Activated CD8-positive, alpha-beta memory T cell treated with anti-CD3 and anti-CD28 coated beads, Interleukin-2, amount 50 U/mL, for 1 hour (primary cell): ENCODE results near the gene UROC1.

Source experiments
- DNase-seq: peaks from one replicate; pipeline ENCODE4 v3.0.0-alpha.2; 2020; ENCODE audit errors: extremely low read depth

The UROC1 gene

GRCh38 chr3:126530171-126531050 lies 12.8 kb upstream of the UROC1 start:
- DNase-seq: no peak

- no peak for DNase-seq
Measured at GRCh38 chr3:126529585-126530170, 12.1 kb upstream of the UROC1 start.

GRCh38 chr3:126528800-126529541 lies 11.4 kb upstream of the UROC1 start:
- no peak for DNase-seq

GRCh38 chr3:126528419-126528799 lies 10.8 kb upstream of the UROC1 start:
- no peak for DNase-seq

GRCh38 chr3:126527455-126528211 lies 10.1 kb upstream of the UROC1 start:
- DNase-seq: no peak

- no peak for DNase-seq
Measured at GRCh38 chr3:126527006-126527405, 9.4 kb upstream of the UROC1 start.

GRCh38 chr3:126526668-126527005 lies 9.1 kb upstream of the UROC1 start:
- no peak for DNase-seq

- DNase-seq: no peak
Measured at GRCh38 chr3:126525853-126526667, 8.5 kb upstream of the UROC1 start.

GRCh38 chr3:126525091-126525852 lies 7.7 kb upstream of the UROC1 start:
- DNase-seq: no peak

- DNase-seq: no peak
Measured at GRCh38 chr3:126524429-126524988, 6.9 kb upstream of the UROC1 start.

- no peak for DNase-seq
Measured at GRCh38 chr3:126523745-126524428, 6.3 kb upstream of the UROC1 start, which contains the start of gene CHST13. TSS of gene CHST13 (plus strand) at chr3:126524155. CDS start at chr3:126524333, 178 bp downstream.

- no peak for DNase-seq
Measured at GRCh38 chr3:126522363-126522788, 4.8 kb upstream of the UROC1 start.

GRCh38 chr3:126521122-126521891 lies 3.7 kb upstream of the UROC1 start:
- no peak for DNase-seq

- no peak for DNase-seq
Measured at GRCh38 chr3:126519506-126520455, 2.2 kb upstream of the UROC1 start.

GRCh38 chr3:126518779-126519177 lies 1.2 kb upstream of the UROC1 start:
- no peak for DNase-seq

GRCh38 chr3:126517986-126518778 lies 609 bp upstream of the UROC1 start:
- no peak for DNase-seq

- no peak for DNase-seq
Measured at GRCh38 chr3:126516936-126517290, 660 bp downstream of the UROC1 start.
